ENCODE measurements around the gene FLYWCH2. TPM values are rescaled to one million over a fixed set of nuclear protein-coding genes. Genes with fewer than 3 reads are reported as not detected.
"Not testable (repeated sequence)": the region's sequence is repeated elsewhere in the genome, so short reads cannot be mapped to it uniquely, and the experiment has no call there.

FLYWCH2 gene
- total RNA-seq, 1 donor from 2014 or later: 36.5 TPM

DNA sequence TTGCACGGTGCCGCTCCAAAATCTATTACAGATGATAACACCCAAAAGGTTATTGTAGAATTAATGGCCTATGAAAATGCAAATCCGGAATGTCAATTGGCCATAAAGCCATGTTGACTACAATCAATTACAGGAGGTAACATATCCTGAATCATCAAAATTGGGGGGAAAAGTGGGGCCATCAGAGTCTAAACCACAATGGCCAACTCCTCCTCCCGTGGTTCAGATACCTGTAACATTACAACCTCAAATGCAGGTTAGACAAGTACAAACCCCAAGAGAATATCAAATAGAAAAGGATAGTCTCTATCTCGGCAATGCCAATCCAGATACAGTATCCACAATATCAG lies 43.6 kb downstream of the FLYWCH2 start:
- H3K4me2 ChIP-seq (ENCODE audit: low read length): peak overlapping the region; percentile 63
- peaks cover 17% of the 10 kb centered on the region for H3K79me2 ChIP-seq (ENCODE audit: insufficient read depth, low read length)
- no peak overlapping the region for H3K27ac ChIP-seq (ENCODE audit: low read depth, low read length)
- H3K27me3 Mint-ChIP-seq (ENCODE audit: low read depth, unreplicated experiment): no peaks in the 10 kb centered on the region
- H3K27ac Mint-ChIP-seq (ENCODE audit: unreplicated experiment): no peak overlapping the region
- peaks cover 9% of the 10 kb centered on the region for H3K36me3 ChIP-seq (ENCODE audit: insufficient read depth, low read length)
- no peaks in the 10 kb centered on the region for H3K27me3 ChIP-seq (ENCODE audit: insufficient read depth, low read length)
- no peak overlapping the region for H3K9ac ChIP-seq (ENCODE audit: low read length)
- peak overlapping the region; percentile 16 for H2AFZ ChIP-seq (ENCODE audit: low read depth, low read length)
- peaks cover 6% of the 10 kb centered on the region for H3K4me1 ChIP-seq (ENCODE audit: insufficient read depth, low read length)
- no peaks in the 10 kb centered on the region for H3K9me3 ChIP-seq (ENCODE audit: insufficient read depth, low read depth, low read length)
- DNase-seq (ENCODE audit: low read depth) (no peak), FAIRE-seq (no peak)
- peaks cover 11% of the 10 kb centered on the region for H3K9me3 Mint-ChIP-seq (ENCODE audit: unreplicated experiment)
- no peaks in the 10 kb centered on the region for H3K4me1 Mint-ChIP-seq (ENCODE audit: low read depth, unreplicated experiment)
- H3K4me3 Mint-ChIP-seq (ENCODE audit: unreplicated experiment): no peak overlapping the region
- peaks cover 21% of the 10 kb centered on the region for H3K36me3 Mint-ChIP-seq (ENCODE audit: low read depth, unreplicated experiment)
- H4K20me1 ChIP-seq (ENCODE audit: insufficient read depth, low read length): peaks cover 37% of the 10 kb centered on the region
- H3K4me3 ChIP-seq (ENCODE audit: insufficient read depth, low read depth, low read length): no peak overlapping the region
- no peak for TF ChIP-seq EZH2 (IDR thresholded peaks at IDR 0.05; ENCODE audit: insufficient read depth, low read length)
- TF ChIP-seq, protein P1, sequence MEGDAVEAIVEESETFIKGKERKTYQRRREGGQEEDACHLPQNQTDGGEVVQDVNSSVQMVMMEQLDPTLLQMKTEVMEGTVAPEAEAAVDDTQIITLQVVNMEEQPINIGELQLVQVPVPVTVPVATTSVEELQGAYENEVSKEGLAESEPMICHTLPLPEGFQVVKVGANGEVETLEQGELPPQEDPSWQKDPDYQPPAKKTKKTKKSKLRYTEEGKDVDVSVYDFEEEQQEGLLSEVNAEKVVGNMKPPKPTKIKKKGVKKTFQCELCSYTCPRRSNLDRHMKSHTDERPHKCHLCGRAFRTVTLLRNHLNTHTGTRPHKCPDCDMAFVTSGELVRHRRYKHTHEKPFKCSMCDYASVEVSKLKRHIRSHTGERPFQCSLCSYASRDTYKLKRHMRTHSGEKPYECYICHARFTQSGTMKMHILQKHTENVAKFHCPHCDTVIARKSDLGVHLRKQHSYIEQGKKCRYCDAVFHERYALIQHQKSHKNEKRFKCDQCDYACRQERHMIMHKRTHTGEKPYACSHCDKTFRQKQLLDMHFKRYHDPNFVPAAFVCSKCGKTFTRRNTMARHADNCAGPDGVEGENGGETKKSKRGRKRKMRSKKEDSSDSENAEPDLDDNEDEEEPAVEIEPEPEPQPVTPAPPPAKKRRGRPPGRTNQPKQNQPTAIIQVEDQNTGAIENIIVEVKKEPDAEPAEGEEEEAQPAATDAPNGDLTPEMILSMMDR (IDR thresholded peaks at IDR 0.05; ENCODE audit: insufficient read depth, low read depth, low read length): no peak

- peaks cover 16% of the 10 kb centered on the region for H3K79me2 ChIP-seq (ENCODE audit: insufficient read depth, low read length)
- H3K27me3 Mint-ChIP-seq (ENCODE audit: low read depth, unreplicated experiment): no peaks in the 10 kb centered on the region
- H3K4me3 Mint-ChIP-seq (ENCODE audit: unreplicated experiment): no peak overlapping the region
- no peak overlapping the region for H3K9ac ChIP-seq (ENCODE audit: low read length)
- no peak overlapping the region for H3K27ac Mint-ChIP-seq (ENCODE audit: unreplicated experiment)
- H3K27ac ChIP-seq (ENCODE audit: low read depth, low read length): no peak overlapping the region
- H3K9me3 ChIP-seq (ENCODE audit: insufficient read depth, low read depth, low read length): no peaks in the 10 kb centered on the region
- no peak overlapping the region for H3K4me3 ChIP-seq (ENCODE audit: insufficient read depth, low read depth, low read length)
- peak; percentile 80 for FAIRE-seq
- peaks cover 8% of the 10 kb centered on the region for H3K36me3 ChIP-seq (ENCODE audit: insufficient read depth, low read length)
- H3K4me1 ChIP-seq (ENCODE audit: insufficient read depth, low read length): peaks cover 6% of the 10 kb centered on the region
- TF ChIP-seq, protein P1 (IDR thresholded peaks at IDR 0.05; ENCODE audit: insufficient read depth, low read depth, low read length): peak; percentile 91
- TF ChIP-seq EZH2 (IDR thresholded peaks at IDR 0.05; ENCODE audit: insufficient read depth, low read length): no peak
- peak overlapping the region; percentile 63 for H3K4me2 ChIP-seq (ENCODE audit: low read length)
- DNase-seq (ENCODE audit: low read depth): peak; percentile 67
- no peaks in the 10 kb centered on the region for H3K4me1 Mint-ChIP-seq (ENCODE audit: low read depth, unreplicated experiment)
- H3K27me3 ChIP-seq (ENCODE audit: insufficient read depth, low read length): no peaks in the 10 kb centered on the region
- H2AFZ ChIP-seq (ENCODE audit: low read depth, low read length): peak overlapping the region; percentile 16
- peaks cover 32% of the 10 kb centered on the region for H4K20me1 ChIP-seq (ENCODE audit: insufficient read depth, low read length)
- H3K9me3 Mint-ChIP-seq (ENCODE audit: unreplicated experiment): peaks cover 11% of the 10 kb centered on the region
- H3K36me3 Mint-ChIP-seq (ENCODE audit: low read depth, unreplicated experiment): peaks cover 20% of the 10 kb centered on the region
Measured at GRCh38 chr16:2927010-2927646, 44.1 kb downstream of the FLYWCH2 start.

DNA sequence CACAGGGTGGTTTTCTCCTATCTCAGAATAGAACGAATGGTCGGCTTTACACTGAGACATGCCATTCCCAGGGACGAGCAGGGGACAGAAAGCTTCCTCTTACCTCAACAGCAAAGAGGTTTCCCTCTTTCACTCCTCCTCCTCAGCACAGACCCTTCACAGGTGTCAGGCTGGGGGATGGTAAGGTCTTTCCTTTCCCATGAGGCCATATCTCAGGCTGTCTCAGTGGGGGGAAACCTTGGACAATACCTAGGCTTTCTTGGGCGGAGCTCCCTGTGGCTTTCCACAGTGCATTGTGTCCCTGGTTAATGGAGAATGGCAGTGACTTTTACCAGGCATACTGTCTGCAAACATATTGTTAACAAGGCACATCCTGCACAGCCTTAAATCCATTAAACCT lies 45.1 kb downstream of the FLYWCH2 start:
- Mint-ChIP-seq H3K9me3 (ENCODE audit: unreplicated experiment) (peaks cover 11% of the 10 kb centered on the region), H3K36me3 (ENCODE audit: low read depth, unreplicated experiment) (peaks cover 13% of the 10 kb centered on the region)
- H3K27ac Mint-ChIP-seq (ENCODE audit: unreplicated experiment); H3K4me2 ChIP-seq (ENCODE audit: low read length); H3K4me3 ChIP-seq (ENCODE audit: insufficient read depth, low read depth, low read length); H3K4me3 Mint-ChIP-seq (ENCODE audit: unreplicated experiment); H3K79me2 ChIP-seq (ENCODE audit: insufficient read depth, low read length); H3K27me3 ChIP-seq (ENCODE audit: insufficient read depth, low read length); H3K27me3 Mint-ChIP-seq (ENCODE audit: low read depth, unreplicated experiment); H3K27ac ChIP-seq (ENCODE audit: low read depth, low read length); H3K4me1 ChIP-seq (ENCODE audit: insufficient read depth, low read length); H3K9ac ChIP-seq (ENCODE audit: low read length); FAIRE-seq; H2AFZ ChIP-seq (ENCODE audit: low read depth, low read length); H3K9me3 ChIP-seq (ENCODE audit: insufficient read depth, low read depth, low read length); H3K4me1 Mint-ChIP-seq (ENCODE audit: low read depth, unreplicated experiment); H3K36me3 ChIP-seq (ENCODE audit: insufficient read depth, low read length); DNase-seq (ENCODE audit: low read depth): not testable (repeated sequence)
- peaks cover 35% of the 10 kb centered on the region for H4K20me1 ChIP-seq (ENCODE audit: insufficient read depth, low read length)
